Psoas muscle (tissue), 8 donors: ENCODE results near the gene RMC1. TPM values are rescaled to one million over a fixed set of nuclear protein-coding genes. Genes with fewer than 3 reads are reported as not detected.
A peak's percentile ranks its signal among the peaks of the same experiment; 100 is the strongest.

Experiments
- ATAC-seq, 4 donors: fragments of 200-7000 bp; cut with Tn5 transposase; one replicate each; pipeline ENCODE4 v1.9.1; 2020; ENCODE audit warnings: moderate library complexity in 3 of 4, mild to moderate bottlenecking in 2 of 4
- DNase-seq, 2 donors: peaks; one replicate each; pipeline ENCODE4 v3.0.0-alpha.2; 2020
- H3K27ac ChIP-seq: fragments of 200-600 bp; one replicate; pipeline ENCODE4 v1.8.0; 2022
- H3K27me3 ChIP-seq, 3 donors: fragments of 200-600 bp in 1 of 3; one replicate each; pipeline versions ENCODE4 v1.6.1 to v1.8.0; 2013 to 2022; ENCODE audit warnings: low read length in 2 of 3, mild to moderate bottlenecking in 2 of 3, moderate library complexity in 1 of 3; ENCODE audit not compliant: insufficient read depth in 3 of 3
- H3K36me3 ChIP-seq, 2 donors: fragments of 200-600 bp in 1 of 2; one replicate each; pipeline versions ENCODE4 v1.6.1 to v1.8.0; 2013 to 2022; ENCODE audit warnings: low read depth in 1 of 2, mild to moderate bottlenecking in 1 of 2, moderate library complexity in 1 of 2; ENCODE audit not compliant: insufficient read depth in 1 of 2
- H3K4me1 ChIP-seq: fragments of 200-600 bp; one replicate; pipeline ENCODE4 v1.8.0; 2022
- H3K4me3 ChIP-seq: fragments of 200-600 bp; one replicate; pipeline ENCODE4 v1.8.0; 2022; ENCODE audit warnings: mild to moderate bottlenecking
- H3K9me3 ChIP-seq: fragments of 200-600 bp; one replicate; pipeline ENCODE4 v1.8.0; 2022
- WGBS, 3 donors: extraction: QIAGEN DNeasy Blood & Tissue Kit; methylation state at CpG; one replicate each; pipeline versions ENCODE4 v1.1.6 to v1.1.7; 2013; 5-methylcytosine and 5-hydroxymethylcytosine counted together
- intact Hi-C, 2 donors: fragments of 100-400 bp; cut with DNase I; formaldehyde crosslinking; loops; one replicate each; pipeline versions ENCODE4 v1.11.0 to v1.14.2; 2022
- polyA plus RNA-seq, 3 donors: library from polyadenylated mRNA; stranded (reverse); fragments of 200-250 nt; gene quantifications; one replicate each; pipeline ENCODE4 v1.2.3, GENCODE V29; 2013
- total RNA-seq, 4 donors: library from RNA; stranded (reverse); fragmentation: NEBNext Ultra II Directional in 2 of 4; extraction: Animal tissue kit (Norgen Biotek cat#: 25700) in 2 of 4; gene quantifications; one replicate each; pipeline versions ENCODE4 v1.2.1 to v1.2.4, GENCODE V29; 2021 to 2023
- TF ChIP-seq, protein P1 (sequence below): fragments of 200-600 bp; IDR thresholded peaks from one replicate; pipeline ENCODE4 v1.8.0; 2022; ENCODE audit warnings: antibody characterized with exemption
- donor health status: healthy with polysubstance abuse.
- donor health status: DM: no; HTN: no; CAD: no; lungs with moderate emphysema.
- donor health status: Bipolar disorder and iron deficiency.
- donor health status: healthy.
- donor health status: DM: yes; HTN: yes; CAD: no.
- donor health status: DM: no; HTN: no; CAD: no.
- donor health status: DM: no; HTN: no; CAD: no.
- donor health status: DM: yes; HTN: yes; CAD: no.

Gene RMC1
- total and polyA plus RNA-seq, 7 donors: 13.8 to 33.9 (median 19.3) TPM

DNA sequence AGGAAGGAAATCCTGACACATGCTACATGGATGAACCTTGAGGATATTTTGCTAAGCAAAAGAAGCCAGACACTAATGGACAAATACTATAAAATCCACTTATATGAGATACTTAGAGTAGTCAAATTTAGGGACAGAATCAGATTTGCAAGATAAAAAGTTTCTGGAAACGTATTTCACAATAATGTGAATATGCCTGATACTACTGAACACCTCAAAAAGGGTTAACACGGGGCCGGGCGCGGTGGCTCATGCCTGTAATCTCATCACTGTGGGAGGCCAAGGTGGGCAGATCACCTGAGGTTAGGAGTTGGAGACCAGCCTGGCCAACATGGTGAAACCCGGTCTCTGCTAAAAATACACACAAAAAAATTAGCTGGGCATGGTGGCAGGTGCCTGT is 1.7 kb upstream of the RMC1 start:
- no peaks in the 10 kb centered on the region for H3K27me3 ChIP-seq
- peaks cover 0 to 9% of the 10 kb centered on the region in 2 donors for H3K36me3 ChIP-seq
- no peak for DNase-seq
- peaks cover 10% of the 10 kb centered on the region for H3K4me1 ChIP-seq
- WGBS, 3 donors: 78 to 80% (median 79%) methylated on average over 6 of the region's 6 CpGs
- no peak overlapping the region for H3K27ac ChIP-seq
- no peak for ATAC-seq
- TF ChIP-seq, protein P1, sequence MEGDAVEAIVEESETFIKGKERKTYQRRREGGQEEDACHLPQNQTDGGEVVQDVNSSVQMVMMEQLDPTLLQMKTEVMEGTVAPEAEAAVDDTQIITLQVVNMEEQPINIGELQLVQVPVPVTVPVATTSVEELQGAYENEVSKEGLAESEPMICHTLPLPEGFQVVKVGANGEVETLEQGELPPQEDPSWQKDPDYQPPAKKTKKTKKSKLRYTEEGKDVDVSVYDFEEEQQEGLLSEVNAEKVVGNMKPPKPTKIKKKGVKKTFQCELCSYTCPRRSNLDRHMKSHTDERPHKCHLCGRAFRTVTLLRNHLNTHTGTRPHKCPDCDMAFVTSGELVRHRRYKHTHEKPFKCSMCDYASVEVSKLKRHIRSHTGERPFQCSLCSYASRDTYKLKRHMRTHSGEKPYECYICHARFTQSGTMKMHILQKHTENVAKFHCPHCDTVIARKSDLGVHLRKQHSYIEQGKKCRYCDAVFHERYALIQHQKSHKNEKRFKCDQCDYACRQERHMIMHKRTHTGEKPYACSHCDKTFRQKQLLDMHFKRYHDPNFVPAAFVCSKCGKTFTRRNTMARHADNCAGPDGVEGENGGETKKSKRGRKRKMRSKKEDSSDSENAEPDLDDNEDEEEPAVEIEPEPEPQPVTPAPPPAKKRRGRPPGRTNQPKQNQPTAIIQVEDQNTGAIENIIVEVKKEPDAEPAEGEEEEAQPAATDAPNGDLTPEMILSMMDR: no peak
- no peaks in the 10 kb centered on the region for H3K9me3 ChIP-seq
- H3K4me3 ChIP-seq: no peak overlapping the region
- intact Hi-C loops: loop anchor here (5.0 kb wide), 1 partner anchor 49 kb away; the partner anchor contains the start of gene RIOK3 (in 2 of the 2)

DNA sequence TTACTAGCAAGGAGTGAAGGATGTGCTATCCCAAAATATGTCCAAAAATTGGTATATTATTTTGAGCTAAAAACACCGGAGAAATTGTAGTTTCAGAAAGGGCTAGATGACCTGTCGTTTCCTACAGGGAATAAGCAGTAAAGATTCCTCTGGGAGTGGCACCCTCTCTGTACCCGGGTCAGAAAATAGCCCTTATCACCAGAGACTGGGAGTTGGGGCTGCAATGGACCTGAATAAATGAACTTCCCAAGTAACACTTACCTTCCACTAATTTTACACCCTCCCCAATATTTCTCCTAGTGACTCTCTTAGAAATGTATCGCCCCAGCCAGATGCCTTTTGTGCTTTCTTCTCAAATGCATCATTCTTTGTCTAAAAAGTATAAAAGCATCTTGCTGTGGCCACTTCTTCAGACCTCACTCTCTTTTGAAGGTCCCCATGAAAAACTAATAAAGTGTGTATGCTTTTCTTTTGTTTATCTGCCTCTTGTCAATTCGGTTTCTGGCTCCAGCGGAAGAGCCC is 734 bp upstream of the RMC1 start:
- ATAC-seq: no peak

DNA sequence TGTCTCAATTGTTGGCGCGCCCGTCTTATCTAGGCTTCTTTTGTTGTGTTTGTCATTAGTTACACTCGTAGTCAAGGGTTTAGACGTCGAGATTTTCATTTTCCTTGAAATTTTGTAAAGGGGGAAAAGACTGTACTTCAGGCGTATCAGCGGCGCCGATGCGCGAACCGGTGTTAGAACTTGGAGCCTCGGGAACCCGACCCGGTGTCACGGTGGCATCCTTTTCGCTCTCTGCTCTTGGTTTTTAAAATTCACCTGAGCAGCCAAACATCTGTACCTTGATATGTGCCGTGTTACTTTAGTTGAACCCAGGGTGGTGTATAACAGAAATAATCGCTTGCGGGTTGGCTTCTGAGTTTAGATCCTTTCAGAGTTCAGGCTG is 643 bp downstream of the RMC1 start:
- no peak for ATAC-seq
- Histone ChIP-seq H3K27me3 (no peaks in the 10 kb centered on the region), H3K4me3 (peak overlapping the region; percentile 96), H3K36me3 (peaks cover 0 to 32% of the 10 kb centered on the region in 2 donors), H3K4me1 (peaks cover 10% of the 10 kb centered on the region), H3K27ac (peak overlapping the region; percentile 93), H3K9me3 (no peaks in the 10 kb centered on the region)
- TF ChIP-seq, protein P1: no peak
- DNase-seq: no peak
- WGBS, 3 donors: 2 to 3% (median 3%) methylated on average over 21 of the region's 21 CpGs
- intact Hi-C loops: loop anchor here (5.0 kb wide), 1 partner anchor 52 kb away; the partner anchor contains the start of gene RIOK3 (in 2 of the 2)

More for the DNA sequence above, 734 bp upstream of the RMC1 start:
- Histone ChIP-seq H3K4me3 (peak overlapping the region; percentile 96), H3K4me1 (peaks cover 10% of the 10 kb centered on the region), H3K9me3 (no peaks in the 10 kb centered on the region), H3K27ac (peak overlapping the region; percentile 93), H3K27me3 (no peaks in the 10 kb centered on the region), H3K36me3 (peaks cover 0 to 18% of the 10 kb centered on the region in 2 donors)
- no peak for DNase-seq
- intact Hi-C loops: loop anchor here (5.0 kb wide), 1 partner anchor 50 kb away; the partner anchor contains the start of gene RIOK3 (in 2 of the 2)
- TF ChIP-seq, protein P1: no peak
- 13 to 18% (median 15%) methylated on average over 6 of the region's 6 CpGs for WGBS, 3 donors

DNA sequence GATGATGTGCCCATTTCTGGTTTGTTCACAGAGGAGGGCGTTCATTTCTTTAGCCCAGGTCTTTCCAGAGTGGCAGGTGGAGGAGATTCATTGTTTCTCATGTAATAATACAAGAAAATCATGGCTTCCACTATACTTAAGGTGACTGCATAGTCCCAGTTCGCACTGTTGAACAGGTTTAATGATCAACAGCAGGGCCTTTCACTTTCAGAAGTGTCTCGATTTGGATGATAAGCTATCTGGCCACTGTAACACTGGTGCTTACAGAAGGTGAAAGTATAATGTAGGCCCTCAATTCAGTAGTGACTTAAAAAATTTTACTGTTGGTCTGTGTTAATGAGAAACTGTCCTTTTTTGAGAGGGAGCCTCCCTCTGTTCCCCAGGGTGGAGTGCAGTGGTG is 1.4 kb downstream of the RMC1 start:
- H3K9me3 ChIP-seq: no peaks in the 10 kb centered on the region

More for the DNA sequence above, 1.4 kb downstream of the RMC1 start:
- Histone ChIP-seq H3K36me3 (peaks cover 0 to 39% of the 10 kb centered on the region in 2 donors), H3K4me3 (peak overlapping the region; percentile 96), H3K27ac (no peak overlapping the region), H3K27me3 (no peaks in the 10 kb centered on the region), H3K4me1 (peaks cover 10% of the 10 kb centered on the region)
- 87 to 91% (median 89%) methylated on average over 3 of the region's 3 CpGs for WGBS, 3 donors
- intact Hi-C loops: loop anchor here (5.0 kb wide), 1 partner anchor 52 kb away; the partner anchor contains the start of gene RIOK3 (in 2 of the 2)
- DNase-seq: no peak
- TF ChIP-seq, protein P1: no peak
- no peak for ATAC-seq
